ENCODE data around the gene GATD1.

GATD1 gene, protein sequence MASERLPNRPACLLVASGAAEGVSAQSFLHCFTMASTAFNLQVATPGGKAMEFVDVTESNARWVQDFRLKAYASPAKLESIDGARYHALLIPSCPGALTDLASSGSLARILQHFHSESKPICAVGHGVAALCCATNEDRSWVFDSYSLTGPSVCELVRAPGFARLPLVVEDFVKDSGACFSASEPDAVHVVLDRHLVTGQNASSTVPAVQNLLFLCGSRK

DNA sequence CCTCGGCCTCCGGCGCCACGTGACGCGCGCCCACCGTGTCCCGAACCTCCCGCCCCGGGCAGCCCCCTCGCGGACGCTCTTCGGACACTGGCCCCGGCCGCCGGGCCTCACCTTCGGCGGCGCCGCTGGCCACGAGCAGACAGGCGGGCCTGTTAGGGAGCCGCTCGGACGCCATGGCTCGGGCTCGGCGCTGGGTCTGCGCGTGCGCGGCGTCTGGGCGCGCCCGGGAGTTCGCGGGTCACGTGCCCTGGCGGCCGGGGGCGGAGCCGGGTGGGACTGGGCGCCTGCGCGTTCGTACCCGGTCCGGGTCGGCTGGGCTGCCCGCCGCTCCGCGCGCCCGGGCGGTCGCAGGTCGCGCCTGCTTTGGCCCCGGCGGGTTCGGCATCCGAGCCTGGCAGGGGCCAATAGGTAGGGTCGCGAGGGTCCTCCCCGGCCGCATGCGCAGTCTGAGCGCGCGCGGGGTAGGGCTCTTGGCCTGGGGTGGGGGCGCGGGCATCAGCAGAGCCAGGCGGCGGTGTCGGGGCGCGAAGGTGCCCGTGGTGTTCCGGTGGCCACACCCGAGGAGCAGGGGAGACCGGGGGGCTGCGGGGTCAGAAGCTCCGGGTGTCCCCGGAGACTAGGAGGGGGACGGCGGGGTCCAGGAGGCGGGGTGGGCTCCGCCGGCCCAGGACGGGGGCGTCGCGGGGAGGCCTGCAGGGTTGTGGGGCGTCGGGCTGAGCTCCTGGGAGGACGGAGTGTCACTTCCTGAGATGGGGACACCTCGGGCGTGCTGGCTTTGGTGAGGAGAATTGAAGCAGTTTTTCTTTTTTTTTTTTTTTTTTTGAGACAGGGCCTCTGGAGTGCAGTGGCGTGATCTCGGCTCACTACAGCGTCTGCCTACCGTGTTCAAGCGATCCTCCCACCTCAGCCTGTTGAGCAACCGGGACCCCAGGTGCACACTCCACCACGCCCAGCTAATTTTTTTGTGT is at the start of gene GATD1:
GATD1 (minus strand) TSS at position 200 of the 968 bp plus-strand sequence; CDS start at position 175, 25 bp downstream.
- peak; percentile 39 for DNase-seq

DNA sequence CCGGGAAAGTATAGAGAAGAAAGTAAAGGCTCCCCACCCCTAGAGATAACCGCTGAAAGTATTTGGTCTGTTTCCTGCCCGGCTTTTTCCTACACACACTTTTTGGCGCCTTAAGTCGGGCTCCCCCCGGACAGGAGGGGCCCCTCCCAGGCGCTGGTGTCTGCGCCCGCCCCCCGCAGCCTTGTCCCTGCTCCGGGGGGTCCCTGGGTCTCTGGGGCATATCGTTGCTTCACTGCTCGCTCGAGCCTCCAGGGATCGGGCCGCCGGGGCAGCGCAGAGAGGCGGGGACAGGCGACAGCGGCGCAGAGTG is 49.5 kb upstream of the GATD1 start:
- no peak for DNase-seq

DNA sequence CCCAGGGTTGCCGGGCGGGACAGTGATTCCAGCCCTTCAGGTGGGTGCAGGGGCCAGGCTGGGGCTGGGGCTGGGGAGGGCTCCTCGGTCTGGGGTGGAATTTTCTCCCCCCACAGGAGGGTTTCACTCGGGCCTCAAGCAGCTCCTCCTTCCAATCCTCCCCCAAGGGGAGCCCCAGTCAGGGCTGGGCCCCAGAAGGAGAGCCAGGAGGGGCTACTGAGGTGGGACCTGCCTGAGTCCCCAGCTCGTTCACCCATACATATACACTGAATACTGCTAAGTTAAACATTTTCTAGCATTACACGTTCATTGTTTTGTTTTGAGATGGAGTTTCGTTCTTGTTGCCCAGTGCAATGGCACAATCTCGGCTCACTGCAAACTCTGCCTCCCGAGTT is 48.9 kb upstream of the GATD1 start:
- DNase-seq = no peak

DNA sequence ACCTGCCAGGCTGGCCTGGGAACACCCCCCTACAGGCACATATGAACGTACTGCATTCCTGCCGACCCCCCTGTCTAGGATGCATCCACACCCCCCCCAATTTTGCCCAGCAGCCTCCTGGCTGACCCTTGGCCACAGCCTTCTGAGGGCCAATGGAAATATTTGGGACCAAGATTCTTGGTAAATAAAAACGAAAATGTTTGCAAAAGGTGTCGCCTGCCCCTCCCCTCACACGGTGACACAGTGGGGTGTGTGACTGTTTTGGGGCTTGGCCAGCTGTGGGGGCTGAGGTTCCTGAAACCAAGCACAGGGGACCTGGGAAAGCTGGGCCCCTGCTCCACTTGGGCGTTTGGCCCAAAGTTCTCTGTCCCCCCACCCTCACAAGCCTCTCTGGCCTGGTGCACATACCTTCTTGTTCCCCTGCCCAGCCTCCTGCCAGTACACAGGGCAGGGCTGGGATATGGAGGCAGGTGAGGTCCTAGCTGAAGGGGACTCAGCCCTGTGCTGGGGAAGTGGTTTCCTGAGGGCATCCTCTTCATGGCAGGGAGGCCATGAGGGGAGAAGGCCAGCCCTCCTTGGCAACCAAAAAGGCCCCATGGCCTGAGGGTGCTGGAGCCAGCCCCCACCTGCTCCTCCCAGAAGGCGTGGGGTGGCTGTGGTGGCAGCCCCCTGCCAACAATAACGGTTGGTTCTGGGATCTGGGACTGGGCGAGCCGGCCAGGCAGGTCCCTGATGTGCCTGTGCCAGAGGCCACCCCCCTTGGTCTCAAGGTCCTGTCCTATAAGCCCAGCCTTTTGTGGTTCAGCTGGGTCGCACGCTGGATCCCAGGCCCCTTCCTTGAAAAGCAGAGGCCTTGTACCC is 48.3 kb upstream of the GATD1 start:
- no peak for DNase-seq

DNA sequence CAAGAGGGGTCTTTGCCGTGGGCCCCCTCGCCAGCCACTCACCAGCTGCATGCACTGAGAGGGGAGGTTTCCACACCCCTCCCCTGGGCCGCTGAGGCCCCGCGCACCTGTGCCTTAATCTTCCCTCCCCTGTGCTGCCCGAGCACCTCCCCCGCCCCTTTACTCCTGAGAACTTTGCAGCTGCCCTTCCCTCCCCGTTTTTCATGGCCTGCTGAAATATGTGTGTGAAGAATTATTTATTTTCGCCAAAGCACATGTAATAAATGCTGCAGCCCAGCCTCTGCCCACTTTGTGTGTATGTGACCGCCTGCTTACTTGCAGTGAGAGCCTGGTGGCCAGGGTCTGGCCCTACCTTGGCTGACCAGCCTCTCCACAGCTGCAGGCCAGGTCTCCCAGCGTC is 47.7 kb upstream of the GATD1 start:
- no peak for DNase-seq

DNA sequence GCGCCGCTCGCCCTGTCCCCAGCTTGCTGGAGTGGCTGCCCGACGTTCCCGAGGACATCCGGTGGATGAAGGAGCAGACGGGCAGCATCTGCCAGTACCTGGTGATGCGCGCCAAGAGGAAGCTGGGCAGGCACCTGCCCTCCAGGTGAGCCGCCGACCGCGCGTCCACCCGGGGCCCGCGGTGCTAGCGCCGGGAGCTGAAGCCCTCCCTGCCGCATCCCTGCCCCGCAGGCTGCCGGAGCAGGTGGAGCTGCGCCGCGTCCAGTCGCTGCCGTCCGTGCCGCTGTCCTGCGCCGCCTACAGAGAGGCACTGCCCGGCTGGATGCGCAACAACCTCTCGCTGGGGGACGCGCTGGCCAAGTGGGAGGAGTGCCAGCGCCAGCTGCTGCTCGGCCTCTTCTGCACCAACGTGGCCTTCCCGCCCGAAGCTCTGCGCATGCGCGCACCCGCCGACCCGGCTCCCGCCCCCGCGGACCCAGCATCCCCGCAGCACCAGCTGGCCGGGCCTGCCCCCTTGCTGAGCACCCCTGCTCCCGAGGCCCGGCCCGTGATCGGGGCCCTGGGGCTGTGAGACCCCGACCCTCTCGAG is 47.1 kb upstream of the GATD1 start:
- DNase-seq = peak; percentile 66

DNA sequence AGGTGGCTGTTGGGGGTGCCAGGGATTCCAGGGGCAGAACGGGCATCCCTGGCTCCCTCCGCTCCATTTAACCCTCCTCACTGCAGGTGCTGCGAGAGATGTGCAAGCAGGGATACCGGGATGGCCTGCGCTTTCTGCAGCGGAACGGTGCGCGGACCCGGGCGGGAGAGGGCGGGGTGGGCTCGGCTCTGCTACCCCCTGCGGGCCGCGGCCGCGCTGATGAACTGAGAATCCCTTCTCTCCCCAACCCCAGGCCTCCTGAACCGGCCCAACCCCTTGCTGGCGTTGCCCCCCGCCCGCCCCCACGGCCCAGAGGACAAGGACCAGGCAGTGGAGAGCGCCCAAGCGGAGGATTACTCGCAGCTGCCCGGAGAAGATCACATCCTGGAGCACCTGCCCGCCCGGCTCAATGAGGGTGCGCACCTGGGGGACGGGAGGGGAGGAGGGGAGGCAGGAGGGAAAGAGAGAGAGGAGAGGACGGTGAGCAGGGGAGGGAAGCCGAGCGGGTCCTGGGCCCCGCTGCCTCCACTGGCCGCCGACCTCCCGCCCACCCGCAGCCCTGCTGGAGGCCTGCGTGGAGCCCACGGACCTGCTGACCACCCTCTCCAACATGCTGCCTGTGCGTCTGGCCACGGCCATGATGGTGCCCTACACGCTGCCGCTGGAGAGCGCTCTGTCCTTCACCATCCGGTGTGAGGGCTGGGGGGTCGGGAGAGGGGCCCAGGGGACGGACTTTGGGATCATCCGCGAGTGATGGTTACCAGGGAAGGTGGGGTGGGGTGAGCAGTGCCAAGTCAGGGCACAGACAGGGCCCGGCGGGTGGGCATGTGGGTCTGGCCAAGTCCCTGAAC is 46.4 kb upstream of the GATD1 start:
- no peak for DNase-seq

DNA sequence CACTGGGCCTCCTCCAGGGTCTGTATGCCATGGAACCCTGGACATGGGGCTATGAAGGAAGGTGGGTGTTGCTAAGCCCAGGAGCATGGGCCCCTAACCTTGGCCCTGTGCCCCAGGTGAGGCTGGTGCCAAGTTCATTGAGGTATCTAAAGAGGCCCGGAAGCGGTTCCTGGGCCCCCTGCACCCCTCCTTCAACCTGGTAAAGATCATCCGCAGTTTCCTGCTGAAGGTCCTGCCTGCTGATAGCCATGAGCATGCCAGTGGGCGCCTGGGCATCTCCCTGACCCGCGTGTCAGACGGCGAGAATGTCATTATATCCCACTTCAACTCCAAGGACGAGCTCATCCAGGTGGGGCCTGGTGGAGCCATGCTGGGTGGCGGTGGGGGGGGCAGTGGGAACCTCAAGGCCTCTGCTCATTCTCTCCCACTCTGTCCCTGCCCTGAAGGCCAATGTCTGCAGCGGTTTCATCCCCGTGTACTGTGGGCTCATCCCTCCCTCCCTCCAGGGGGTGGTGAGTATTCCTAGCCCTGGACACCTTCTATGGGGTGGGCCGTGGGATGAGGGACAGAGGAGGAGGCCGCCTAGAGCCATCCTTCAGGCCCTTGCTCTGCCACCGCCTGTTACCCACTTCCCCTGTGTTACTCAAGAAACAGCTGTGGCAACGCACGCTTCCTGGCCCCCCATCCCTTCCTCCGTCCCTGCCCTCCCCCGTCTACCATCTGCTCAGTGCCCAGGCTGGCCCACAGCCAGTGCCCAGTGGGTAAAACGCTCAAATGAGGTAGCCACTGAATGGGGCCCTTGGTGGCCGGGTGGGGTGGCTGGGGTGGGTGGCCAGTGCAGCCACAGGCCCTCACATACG is 44.5 kb upstream of the GATD1 start:
- no peak for DNase-seq

DNA sequence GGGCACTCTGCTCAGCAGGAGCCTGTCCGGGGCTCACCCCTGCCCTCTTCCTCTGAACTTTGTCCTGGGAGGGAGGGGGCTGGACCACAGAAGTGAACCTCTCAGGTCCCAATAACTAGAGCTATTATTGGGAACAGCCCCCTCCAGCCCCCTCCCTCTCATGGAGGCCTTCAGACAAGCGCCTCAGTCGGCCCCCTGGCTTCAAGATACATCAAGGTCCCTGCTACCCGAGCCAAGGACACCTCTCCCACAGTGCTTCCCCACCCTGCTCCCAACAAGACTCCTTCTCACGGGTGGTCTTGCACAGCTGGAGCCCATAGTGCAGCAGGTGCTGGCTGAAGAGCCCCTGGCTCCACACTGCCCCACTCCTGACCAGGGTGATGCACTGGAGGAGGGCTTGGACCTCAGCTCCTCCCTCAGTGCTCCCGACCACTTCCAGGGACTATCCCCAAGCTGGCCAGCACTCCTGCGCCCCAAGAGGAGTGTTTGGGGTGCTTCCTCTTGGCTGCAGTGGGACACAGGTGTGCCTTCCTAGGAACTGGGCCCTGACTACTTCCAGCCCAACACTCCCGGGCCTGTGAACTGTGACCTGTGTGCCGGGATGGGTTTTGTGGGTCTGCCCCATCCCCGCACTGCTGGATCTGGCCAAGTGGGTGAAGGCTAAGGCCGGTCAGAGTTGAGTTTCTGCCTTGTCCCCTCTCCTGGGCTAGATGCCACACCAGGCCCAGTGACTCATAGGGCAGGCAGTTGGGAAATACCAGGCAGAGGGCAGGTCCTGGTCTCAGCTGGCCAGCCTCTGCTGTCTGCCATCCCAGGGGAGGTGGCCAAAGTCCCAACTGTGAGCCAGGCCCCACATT is 43.6 kb upstream of the GATD1 start:
- no peak for DNase-seq

DNA sequence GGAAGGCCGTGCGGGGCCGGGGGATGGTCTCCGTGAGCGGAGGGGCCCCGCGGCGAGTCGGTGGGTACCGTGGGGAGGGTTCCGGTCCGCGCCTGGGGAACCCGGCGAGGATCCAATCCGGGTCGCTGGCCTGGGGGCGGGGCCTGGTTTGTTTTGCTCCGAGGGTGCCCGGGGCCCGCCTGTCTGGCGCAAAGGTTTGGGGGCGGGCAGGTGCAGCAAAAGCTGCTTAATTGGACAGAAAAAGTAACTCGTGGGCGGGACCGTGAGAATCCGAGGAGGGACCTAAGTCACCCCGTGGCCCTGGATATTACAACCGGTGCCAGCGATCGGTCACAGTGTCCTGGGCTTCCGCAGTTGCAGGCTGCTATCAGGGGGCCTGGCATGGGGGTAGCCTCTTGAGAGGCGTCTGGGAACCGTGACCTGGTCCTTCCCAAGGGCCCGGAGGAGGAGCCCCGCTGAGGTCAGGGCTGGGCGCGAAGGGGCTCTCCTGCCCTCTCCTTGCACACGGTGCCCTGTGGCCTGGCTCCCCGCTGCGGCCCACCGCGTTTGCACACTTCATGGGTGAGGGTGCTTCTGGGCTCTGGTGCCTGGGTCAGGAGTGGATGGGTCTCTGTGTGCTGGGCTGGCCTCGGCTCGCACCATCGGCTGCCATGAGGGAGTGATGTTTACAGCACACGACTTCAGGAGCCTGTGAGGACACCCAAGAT is 42.8 kb upstream of the GATD1 start:
- DNase-seq = peak; percentile 40

DNA sequence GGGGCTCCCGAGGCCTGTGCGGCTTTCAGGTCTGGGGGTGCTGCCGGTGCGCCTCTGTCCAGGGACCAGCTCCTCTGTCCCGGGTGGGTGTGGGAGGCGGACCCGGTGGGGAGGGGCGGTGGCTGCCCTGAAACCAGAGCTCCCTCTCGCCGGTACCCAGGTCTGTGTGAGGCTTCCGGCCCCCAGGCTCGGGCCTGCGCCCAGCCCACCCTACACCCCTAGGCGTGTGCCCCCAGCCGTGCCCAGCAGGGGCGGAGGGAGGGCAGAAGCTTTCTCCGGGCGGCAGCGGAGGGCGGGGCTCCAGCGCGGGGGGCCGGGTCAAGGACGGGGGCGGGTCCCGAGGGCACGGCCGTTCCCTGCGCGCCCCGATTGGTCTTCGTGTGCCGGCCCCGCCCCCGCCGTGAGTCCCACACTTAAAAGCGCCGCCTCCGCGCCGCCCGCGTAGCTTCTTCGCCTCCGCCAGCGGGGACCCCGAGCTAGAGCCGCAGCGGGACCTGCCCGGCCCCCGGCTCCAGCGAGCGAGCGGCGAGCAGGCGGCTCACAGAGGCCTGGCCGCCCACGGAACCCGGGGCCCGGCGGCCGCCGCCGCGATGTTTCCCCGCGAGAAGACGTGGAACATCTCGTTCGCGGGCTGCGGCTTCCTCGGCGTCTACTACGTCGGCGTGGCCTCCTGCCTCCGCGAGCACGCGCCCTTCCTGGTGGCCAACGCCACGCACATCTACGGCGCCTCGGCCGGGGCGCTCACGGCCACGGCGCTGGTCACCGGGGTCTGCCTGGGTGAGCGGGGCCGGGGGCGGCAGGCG is 42.0 kb upstream of the GATD1 start:
- peak; percentile 53 for DNase-seq

DNA sequence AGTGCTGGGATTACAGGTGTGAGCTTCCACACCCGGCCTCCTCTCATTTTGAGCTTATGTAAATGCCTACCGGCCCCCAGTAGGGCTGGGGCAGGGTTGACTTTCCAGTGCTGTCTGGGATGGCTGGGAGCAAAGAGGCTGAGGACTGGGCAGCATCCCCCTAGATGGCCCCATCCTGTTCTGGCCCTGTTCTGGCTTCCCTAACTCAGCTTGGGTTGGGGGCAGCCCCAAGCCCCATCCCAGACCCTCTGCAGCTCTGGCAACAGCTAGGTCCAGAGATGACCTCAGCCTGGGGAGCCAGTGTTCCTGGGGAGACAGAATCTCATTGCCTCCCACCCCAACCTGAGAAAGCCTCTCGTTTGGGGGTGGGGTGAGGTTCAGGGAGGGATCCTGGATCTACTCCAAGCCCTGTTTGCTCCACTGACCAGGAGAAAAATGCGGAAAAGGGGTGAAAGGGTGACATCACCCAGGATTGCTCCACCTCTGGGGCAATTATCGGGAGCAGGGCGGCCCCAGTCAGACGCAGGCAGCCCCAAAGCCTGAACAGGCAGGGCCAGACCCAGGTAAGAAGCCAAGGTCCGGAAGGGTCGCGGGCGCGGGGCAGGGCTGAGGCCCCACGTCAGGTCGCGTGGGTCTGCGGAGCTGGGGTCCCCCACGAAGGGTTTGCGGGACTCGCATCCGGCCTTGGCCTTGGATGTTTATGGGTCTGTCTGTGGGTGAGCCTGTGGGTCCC is 41.3 kb upstream of the GATD1 start, which contains the start of gene PNPLA2:
PNPLA2 (plus strand) TSS at position 519 of the 733 bp plus-strand sequence. CDS start 805 bp downstream, outside the sequence.
- no peak for DNase-seq

DNA sequence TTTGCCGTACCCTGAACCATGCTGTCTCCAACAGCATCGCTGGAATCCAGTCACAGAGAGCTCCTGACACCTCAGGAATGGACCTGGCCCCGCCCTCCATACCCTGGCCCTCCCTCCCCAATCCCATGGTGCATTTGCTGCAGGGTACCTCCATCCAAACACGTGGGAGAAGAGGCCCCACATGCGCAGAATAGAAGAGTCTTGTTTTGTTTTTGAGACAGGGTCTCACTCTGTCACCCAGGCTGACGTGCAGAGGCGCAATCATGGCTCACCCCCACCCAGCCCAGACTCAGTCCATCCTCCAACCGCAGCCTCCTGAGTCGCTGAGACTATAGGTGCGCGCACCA is 39.1 kb upstream of the GATD1 start:
- DNase-seq = no peak

DNA sequence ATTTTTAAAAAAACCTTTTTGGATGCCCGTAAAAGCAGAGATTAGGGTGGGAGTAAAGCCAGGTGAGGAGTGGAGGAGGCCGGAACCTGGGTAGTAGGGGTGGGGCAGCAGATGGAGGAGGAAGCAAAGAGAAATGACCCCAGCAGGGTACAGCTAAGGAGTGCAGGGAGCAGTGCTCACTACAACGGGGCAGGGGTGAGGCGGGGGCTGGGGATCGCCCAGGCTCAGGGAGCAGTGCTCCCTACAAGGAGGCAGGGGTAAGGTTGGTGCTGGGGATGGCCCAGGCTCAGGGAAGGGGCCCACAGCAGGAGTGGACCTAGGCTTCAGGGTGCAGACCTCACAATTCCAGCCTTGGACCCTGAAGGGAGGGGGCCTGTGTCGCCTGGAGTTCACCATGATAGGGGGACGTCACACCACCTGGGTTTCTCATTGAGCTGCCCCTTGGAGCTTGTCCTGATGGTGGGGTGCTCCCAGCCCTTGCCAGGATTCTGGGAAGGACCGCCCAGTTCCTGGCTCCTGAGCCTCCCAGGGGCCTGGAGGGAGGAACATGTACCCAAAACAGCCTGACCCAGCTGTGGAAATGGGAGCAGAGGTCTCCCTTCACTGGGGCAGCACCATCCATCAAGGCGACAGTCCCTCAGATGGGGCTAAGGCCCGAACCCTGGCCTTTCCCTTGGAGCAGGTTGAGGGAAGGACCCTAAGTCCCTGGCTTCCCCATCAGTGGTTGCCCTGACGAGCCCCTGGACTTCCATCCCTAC is 38.6 kb upstream of the GATD1 start:
- no peak for DNase-seq

DNA sequence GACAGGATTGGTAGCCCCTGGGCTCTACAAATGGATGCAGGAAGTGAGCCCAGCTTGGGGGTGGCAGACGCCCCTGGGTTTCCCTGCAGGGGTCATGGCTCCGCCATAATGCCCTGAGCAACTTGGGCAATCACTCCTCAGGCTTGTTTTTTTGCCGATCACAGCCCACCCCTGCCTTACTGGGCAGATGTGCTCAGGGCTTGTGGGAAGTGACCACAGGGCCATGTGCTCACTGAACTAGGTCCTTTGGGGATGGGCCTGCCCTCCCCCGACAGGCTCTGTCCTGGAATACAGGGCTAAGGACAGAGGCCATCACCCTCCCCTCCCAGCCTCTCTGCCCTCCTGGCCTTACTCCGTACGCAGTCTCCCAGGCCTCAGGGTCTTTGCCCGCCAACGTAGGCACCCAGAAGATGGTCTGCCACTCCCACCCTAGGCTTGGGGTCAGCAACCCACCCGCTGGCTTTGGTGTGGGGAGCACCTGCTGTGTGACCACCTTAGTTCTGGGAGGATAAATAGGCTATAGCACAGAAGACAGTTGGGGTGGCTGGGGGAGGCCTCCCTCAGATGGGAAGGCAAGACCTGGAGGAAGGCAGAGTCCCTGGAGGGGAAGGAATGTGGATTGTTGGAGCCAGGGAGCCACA is 36.3 kb upstream of the GATD1 start:
- DNase-seq = no peak

DNA sequence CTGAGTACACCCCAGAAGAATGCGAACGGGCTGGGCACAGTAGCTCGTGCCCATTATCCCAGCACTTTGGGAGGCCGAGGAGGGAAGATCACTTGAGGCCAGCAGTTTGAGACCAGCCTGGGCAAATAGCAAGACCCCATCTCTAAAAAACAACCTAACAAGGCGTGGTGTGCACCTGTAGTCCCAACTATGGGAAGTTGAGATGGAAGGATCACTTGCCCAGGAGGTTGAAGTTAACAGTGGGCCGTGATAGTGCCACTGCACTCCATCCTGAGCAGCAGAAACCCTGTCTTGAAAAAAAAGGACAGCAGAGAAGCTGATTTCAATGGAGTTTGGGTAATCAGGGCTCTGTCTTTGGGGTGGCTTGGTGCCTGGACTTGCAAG is 35.8 kb upstream of the GATD1 start:
- DNase-seq = no peak

DNA sequence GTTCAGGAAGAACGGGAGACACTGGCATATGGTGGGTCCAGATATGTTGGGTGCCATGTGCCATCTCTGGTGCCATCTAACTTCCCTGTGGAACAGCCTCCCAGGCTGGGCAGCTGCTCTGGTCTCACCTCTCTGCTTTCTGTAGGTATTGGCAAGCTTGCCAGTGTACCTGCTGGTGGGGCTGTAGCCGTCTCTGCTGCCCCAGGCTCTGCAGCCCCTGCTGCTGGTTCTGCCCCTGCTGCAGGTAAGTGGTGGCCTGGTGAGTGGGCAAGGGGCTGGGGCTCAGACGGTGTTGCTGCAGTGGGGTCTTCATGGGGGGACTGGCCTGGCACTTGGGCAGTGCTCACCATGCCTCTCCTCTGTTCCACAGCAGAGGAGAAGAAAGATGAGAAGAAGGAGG is 35.1 kb upstream of the GATD1 start:
- DNase-seq = no peak
